VCaP (cell line): ENCODE measurements around the gene CACNA2D1.

Experiments
- H3K27ac ChIP-seq: fragments of 450-650 bp; 2 replicates; pipeline ENCODE4 v1.5.1; 2017
- CTCF ChIP-seq: fragments of 450-650 bp; conservative IDR thresholded peaks from 2 replicates; pipeline ENCODE4 v1.5.1; 2017; ENCODE audit warnings: mild to moderate bottlenecking, moderate library complexity

The CACNA2D1 gene

GRCh38 chr7:82443547-82444219 is at the start of gene CACNA2D1:
CACNA2D1 (minus strand) TSS chr7:82443777.
- peak within 1 kb of the TSS; percentile 93 for H3K27ac ChIP-seq
- no peak for TF ChIP-seq CTCF

GRCh38 chr7:82481499-82482097 is 38.0 kb upstream of the CACNA2D1 start:
- TF ChIP-seq CTCF: peak; percentile 90
- no peak overlapping the region for H3K27ac ChIP-seq

DNA sequence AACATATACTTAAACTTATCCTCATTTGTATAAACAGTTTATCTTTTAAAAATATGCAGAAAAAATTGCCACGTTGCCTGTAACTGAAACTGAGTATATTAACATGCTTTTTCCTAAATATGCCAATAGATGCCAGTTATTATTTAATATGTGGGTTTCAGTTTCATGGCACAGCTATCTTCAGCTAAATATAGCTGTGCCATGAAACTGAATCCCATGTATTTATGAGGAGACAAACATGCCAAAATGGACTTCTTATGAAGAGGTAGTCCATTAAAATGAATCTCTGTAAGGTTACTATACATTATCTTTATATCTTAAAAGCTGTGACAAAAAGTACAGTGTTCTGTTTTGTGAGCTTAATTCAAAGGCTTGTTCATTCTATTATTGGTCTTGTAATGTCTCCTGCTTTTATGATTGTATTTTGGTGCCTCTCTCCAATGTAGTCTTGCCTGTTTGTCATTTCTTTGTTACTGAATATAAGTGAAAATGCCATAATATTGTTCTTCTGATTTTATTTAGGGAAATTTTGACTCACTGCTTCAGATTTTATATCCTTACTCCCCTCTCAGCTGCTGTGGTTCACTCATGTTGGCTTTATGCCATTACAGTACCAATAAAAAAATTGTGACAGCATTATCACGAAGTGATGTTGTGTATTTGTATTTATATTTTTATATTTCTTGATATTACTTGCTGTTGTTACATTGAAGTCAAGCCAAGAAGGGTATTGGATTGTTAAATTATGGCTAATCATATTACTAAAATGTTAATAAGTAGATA is 34.3 kb upstream of the CACNA2D1 start:
- TF ChIP-seq CTCF: no peak

DNA sequence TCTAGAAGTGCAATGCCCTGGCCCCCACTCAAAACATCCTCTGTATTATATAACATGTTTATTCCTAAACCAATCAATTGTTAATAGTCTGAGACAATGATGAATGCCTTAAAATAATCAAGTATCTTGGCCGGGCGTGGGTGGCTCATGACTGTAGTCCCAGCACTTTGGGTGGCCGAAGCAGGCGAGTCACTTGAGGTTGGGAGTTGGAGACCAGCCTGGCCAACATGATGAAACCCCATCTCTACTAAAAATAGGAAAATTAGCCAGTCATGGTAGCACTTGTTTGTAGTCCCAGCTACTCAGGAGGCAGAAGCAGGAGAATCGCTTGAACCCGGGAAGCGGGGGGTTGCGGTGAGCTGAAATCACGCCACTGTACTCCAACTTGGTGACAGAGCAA is 29.4 kb upstream of the CACNA2D1 start:
- no peak for TF ChIP-seq CTCF
- no peak overlapping the region for H3K27ac ChIP-seq

More for the DNA sequence above, 34.3 kb upstream of the CACNA2D1 start:
- H3K27ac ChIP-seq: peak overlapping the region; percentile 12; the same call in 1 of the 2 replicates

DNA sequence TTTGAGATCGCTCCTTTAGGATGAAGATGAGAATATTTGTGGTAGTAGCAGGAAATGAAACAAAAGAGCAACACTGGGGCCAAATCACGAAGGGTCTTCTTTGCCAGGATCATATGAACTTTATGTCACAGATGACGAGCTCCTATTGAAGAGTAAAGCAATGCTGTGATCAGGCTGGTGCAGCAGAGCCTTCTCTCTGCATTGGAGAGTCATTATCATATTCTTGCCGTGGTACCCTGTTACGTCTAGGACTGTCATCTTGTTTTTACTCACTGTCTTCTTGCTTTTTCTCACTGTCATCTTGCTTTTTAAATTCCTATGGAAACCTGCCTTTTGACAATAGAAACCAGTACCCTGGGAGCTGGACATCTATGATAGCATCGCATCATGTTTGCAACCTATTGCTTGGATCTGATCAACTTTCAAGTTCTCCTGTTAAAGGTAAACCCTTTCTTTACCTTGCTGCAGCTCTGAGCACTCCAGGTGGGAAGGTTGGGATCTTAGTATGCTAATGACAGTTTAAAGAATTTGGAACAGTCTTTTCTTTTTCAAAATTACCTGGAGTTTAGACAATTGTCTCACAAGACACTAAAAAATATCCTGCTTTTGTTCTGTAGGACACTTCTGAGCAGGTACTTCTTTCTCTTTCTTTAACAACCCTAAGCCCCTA is 27.9 kb upstream of the CACNA2D1 start:
- TF ChIP-seq CTCF: no peak
- H3K27ac ChIP-seq: no peak overlapping the region

DNA sequence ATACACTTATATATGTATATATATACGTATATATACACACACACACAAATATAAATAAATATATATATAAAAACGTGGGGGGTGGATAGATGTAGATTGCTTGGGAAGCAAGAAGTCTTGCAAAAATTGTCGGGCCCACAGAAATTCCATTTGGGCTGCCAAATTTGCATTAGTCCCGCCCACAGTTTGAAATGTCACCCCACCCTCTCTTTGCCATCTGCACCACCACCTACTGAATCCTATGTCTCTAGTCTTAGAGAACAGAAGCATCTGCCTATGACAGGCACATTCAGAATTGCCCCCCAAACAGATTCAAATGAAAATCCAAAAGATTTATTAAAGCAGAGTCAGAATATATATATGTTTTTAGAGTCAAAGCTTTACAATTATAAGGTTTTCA is 25.6 kb upstream of the CACNA2D1 start:
- TF ChIP-seq CTCF: no peak
- no peak overlapping the region for H3K27ac ChIP-seq

DNA sequence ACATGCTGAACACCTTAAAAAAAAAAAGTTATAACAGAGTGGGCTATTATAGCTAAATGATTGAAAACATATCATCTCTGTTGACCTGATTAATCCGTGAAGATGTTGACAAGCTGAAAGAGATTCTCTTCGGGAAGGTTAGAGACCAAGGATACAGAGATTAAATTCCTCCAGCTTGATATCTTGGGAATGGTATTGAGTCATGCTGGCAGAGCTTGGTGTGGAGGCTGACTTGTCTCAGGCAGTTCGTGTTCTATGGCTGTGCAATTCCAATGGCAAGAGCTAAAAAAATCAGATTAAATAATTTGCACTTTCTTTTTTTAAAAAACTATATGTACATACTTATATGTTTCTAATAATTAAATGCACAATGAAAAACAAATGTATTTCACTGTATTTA is 24.9 kb upstream of the CACNA2D1 start:
- no peak overlapping the region for H3K27ac ChIP-seq
- TF ChIP-seq CTCF: no peak
